ENCODE measurements around the gene TDRD7. TPM values are rescaled to one million over a fixed set of nuclear protein-coding genes. Genes with fewer than 3 reads are reported as not detected.

The TDRD7 gene
- polyA plus RNA-seq, 1 donor (not counting 4 experiments of a cell fraction or from before 2014, with no cell fraction given) = 10.5 TPM

GRCh38 chr9:97425336-97425972, 13.6 kb downstream of the TDRD7 start:
- Histone ChIP-seq H3K4me1 (ENCODE audit: control insufficient read depth, extremely low read depth, insufficient read depth, low read length) (no peaks in the 10 kb centered on the region), H3K9me3 (ENCODE audit: control insufficient read depth, low read depth, low read length) (no peaks in the 10 kb centered on the region), H3K4me2 (ENCODE audit: control insufficient read depth, extremely low read depth, insufficient read depth, low read depth, low read length) (no peak overlapping the region), H4K20me1 (ENCODE audit: control insufficient read depth, extremely low read depth, insufficient read depth, low read length) (no peaks in the 10 kb centered on the region), H3K36me3 (ENCODE audit: control insufficient read depth in 2 of 2, extremely low read depth in 1 of 2, insufficient read depth in 2 of 2, low read length in 2 of 2) (peaks cover 0 to 2% of the 10 kb centered on the region in 2 experiments), H2AFZ (ENCODE audit: control insufficient read depth, low read length) (no peak overlapping the region), H3K27me3 (ENCODE audit: control insufficient read depth, extremely low read depth, insufficient read depth, low read length) (no peaks in the 10 kb centered on the region), H3K9me1 (ENCODE audit: control insufficient read depth, extremely low read depth, insufficient read depth, low read length) (no peaks in the 10 kb centered on the region), H3K4me3 (ENCODE audit: control insufficient read depth in 2 of 3, extremely low read depth in 1 of 3, insufficient read depth in 2 of 3, low read depth in 1 of 3, low read length in 3 of 3) (no peak overlapping the region), H3K9ac (ENCODE audit: control insufficient read depth, extremely low read depth, insufficient read depth, low read length) (no peak overlapping the region), H3K79me2 (ENCODE audit: control insufficient read depth, insufficient read depth, low read length) (peaks cover 2% of the 10 kb centered on the region), H3K27ac (ENCODE audit: control insufficient read depth, insufficient read depth, low read length) (no peak overlapping the region)
- TF ChIP-seq CTCF (optimal IDR thresholded peaks at IDR 0.05 in 1 of 3, IDR thresholded peaks at IDR 0.05 in 1 of 3, conservative IDR thresholded peaks at IDR 0.05 in 1 of 3; ENCODE audit: extremely low read depth in 1 of 3, insufficient read depth in 2 of 3, low read length in 3 of 3) (no peak), EZH2 (IDR thresholded peaks at IDR 0.05; ENCODE audit: low read length) (no peak)
- DNase-seq (ENCODE audit: low read depth, low spot score) = no peak
- no peak for FAIRE-seq
- dilution Hi-C loops (cut with MboI; ENCODE audit: extremely low pct_ligation_motif_present, low sequenced_read_pairs) = no loop called here

GRCh38 chr9:97425973-97426336, 14.1 kb downstream of the TDRD7 start:
- no peak overlapping the region for H3K4me3 ChIP-seq (ENCODE audit: control insufficient read depth in 2 of 3, extremely low read depth in 1 of 3, insufficient read depth in 2 of 3, low read depth in 1 of 3, low read length in 3 of 3)
- H3K27me3 ChIP-seq (ENCODE audit: control insufficient read depth, extremely low read depth, insufficient read depth, low read length) = no peaks in the 10 kb centered on the region
- H2AFZ ChIP-seq (ENCODE audit: control insufficient read depth, low read length) = no peak overlapping the region
- no peaks in the 10 kb centered on the region for H3K9me1 ChIP-seq (ENCODE audit: control insufficient read depth, extremely low read depth, insufficient read depth, low read length)
- no peaks in the 10 kb centered on the region for H3K9me3 ChIP-seq (ENCODE audit: control insufficient read depth, low read depth, low read length)
- peaks cover 2% of the 10 kb centered on the region for H3K79me2 ChIP-seq (ENCODE audit: control insufficient read depth, insufficient read depth, low read length)
- dilution Hi-C loops (cut with MboI; ENCODE audit: extremely low pct_ligation_motif_present, low sequenced_read_pairs) = no loop called here
- H4K20me1 ChIP-seq (ENCODE audit: control insufficient read depth, extremely low read depth, insufficient read depth, low read length) = no peaks in the 10 kb centered on the region
- H3K4me2 ChIP-seq (ENCODE audit: control insufficient read depth, extremely low read depth, insufficient read depth, low read depth, low read length) = no peak overlapping the region
- DNase-seq (ENCODE audit: low read depth, low spot score) (no peak), FAIRE-seq (no peak)
- H3K9ac ChIP-seq (ENCODE audit: control insufficient read depth, extremely low read depth, insufficient read depth, low read length) = no peak overlapping the region
- no peak overlapping the region for H3K27ac ChIP-seq (ENCODE audit: control insufficient read depth, insufficient read depth, low read length)
- no peaks in the 10 kb centered on the region for H3K4me1 ChIP-seq (ENCODE audit: control insufficient read depth, extremely low read depth, insufficient read depth, low read length)
- H3K36me3 ChIP-seq (ENCODE audit: control insufficient read depth in 2 of 2, extremely low read depth in 1 of 2, insufficient read depth in 2 of 2, low read length in 2 of 2) = peaks cover 0 to 2% of the 10 kb centered on the region in 2 experiments
- TF ChIP-seq CTCF (optimal IDR thresholded peaks at IDR 0.05 in 1 of 3, IDR thresholded peaks at IDR 0.05 in 1 of 3, conservative IDR thresholded peaks at IDR 0.05 in 1 of 3; ENCODE audit: extremely low read depth in 1 of 3, insufficient read depth in 2 of 3, low read length in 3 of 3) = no peak
- no peak for TF ChIP-seq EZH2 (IDR thresholded peaks at IDR 0.05; ENCODE audit: low read length)

All from keratinocyte (primary cell).